Endothelial cell of umbilical vein (primary cell): ENCODE measurements around the gene NPPA. TPM values are rescaled to one million over a fixed set of nuclear protein-coding genes. Genes with fewer than 3 reads are reported as not detected.

Experiments used
- BruUV-seq: library from RNA; stranded (reverse); fragments of 400-500 nt; replicated peaks from 2 replicates; lab custom pipeline; 2021; lab: Mats Ljungman, UMichigan
- CTCF ChIA-PET: fragments of 300-600, 350-600 bp; sonication (Branson Sonifier 250); formaldehyde crosslinking; loops from one replicate; lab custom pipeline; 2021; ENCODE audit warnings: antibody characterized with exemption, inconsistent platforms; lab: Charles Lee
- POLR2A ChIA-PET: fragments of 300-600, 350-600 bp; sonication (Branson Sonifier 250); formaldehyde crosslinking; loops from one replicate; lab custom pipeline; 2021; ENCODE audit warnings: antibody characterized with exemption, inconsistent platforms; lab: Charles Lee
- DNase-seq: peaks from one replicate; pipeline ENCODE4 v3.0.0-alpha.2; 2011; ENCODE audit warnings: low read depth, low spot score
- FAIRE-seq: peaks from 2 replicates; lab custom pipeline; 2011; peaks lifted over from hg19 to GRCh38; lab: Jason Lieb, UNC
- H2AFZ ChIP-seq: 2 replicates; pipeline ENCODE4 v1.6.0; 2012; ENCODE audit warnings: low read depth, low read length, control low read depth, inconsistent platforms
- H3K27ac ChIP-seq: 2 replicates; pipeline ENCODE4 v1.5.1; 2011; ENCODE audit warnings: low read depth, mild to moderate bottlenecking, control low read depth, low read length, moderate library complexity; ENCODE audit not compliant: insufficient read depth
- H3K27me3 ChIP-seq, 2 experiments: 2 replicates each; pipeline versions ENCODE4 v1.6.0 to v1.6.1; 2011; ENCODE audit warnings: low read length in 2 of 2, mixed read lengths in 1 of 2; ENCODE audit not compliant: control insufficient read depth in 2 of 2, insufficient read depth in 2 of 2
- H3K36me3 ChIP-seq, 2 experiments: 2 replicates in 1 of 2; 3 replicates in 1 of 2; pipeline ENCODE4 v1.5.1; 2011; ENCODE audit warnings: low read length in 2 of 2, mild to moderate bottlenecking in 1 of 2, moderate library complexity in 1 of 2; ENCODE audit not compliant: control insufficient read depth in 2 of 2, insufficient read depth in 2 of 2; ENCODE audit errors: extremely low read depth in 1 of 2
- H3K4me1 ChIP-seq: 3 replicates; pipeline ENCODE4 v1.5.1; 2011; ENCODE audit warnings: mild to moderate bottlenecking, low read length; ENCODE audit not compliant: control insufficient read depth, insufficient read depth; ENCODE audit errors: extremely low read depth
- H3K4me2 ChIP-seq: 2 replicates; pipeline ENCODE4 v1.6.1; 2011; ENCODE audit warnings: low read length, control low read depth, mixed read lengths; ENCODE audit not compliant: insufficient read depth
- H3K4me3 ChIP-seq, 3 experiments: fragments of 200-600 bp in 1 of 3; sonication (generic), shearing (Covaris generic) in 1 of 3; replicated peaks in 1 of 3; 2 replicates each; pipeline ENCODE4 v1.5.1; 2011 to 2016; ENCODE audit warnings: control low read depth in 3 of 3, low read length in 3 of 3, mild to moderate bottlenecking in 2 of 3, inconsistent platforms in 1 of 3, low read depth in 1 of 3, moderate library complexity in 1 of 3; ENCODE audit not compliant: insufficient read depth in 1 of 3
- H3K79me2 ChIP-seq: 2 replicates; pipeline ENCODE4 v1.6.0; 2012; ENCODE audit warnings: low read length, inconsistent platforms; ENCODE audit not compliant: control insufficient read depth, insufficient read depth
- H3K9ac ChIP-seq: replicated peaks from 2 replicates; pipeline ENCODE3; 2011; ENCODE audit warnings: low read length, control low read depth; ENCODE audit not compliant: insufficient read depth; ENCODE audit errors: extremely low read depth
- H3K9me1 ChIP-seq: replicated peaks from 3 replicates; pipeline ENCODE4 v1.6.0; 2011; ENCODE audit warnings: mild to moderate bottlenecking, low read length; ENCODE audit not compliant: control insufficient read depth, insufficient read depth; ENCODE audit errors: extremely low read depth
- H3K9me3 ChIP-seq: replicated peaks from 2 replicates; pipeline ENCODE4 v1.5.1; 2012; ENCODE audit warnings: low read length, inconsistent platforms; ENCODE audit not compliant: control insufficient read depth, insufficient read depth
- H4K20me1 ChIP-seq: replicated peaks from 2 replicates; pipeline ENCODE3; 2011; ENCODE audit warnings: mild to moderate bottlenecking, low read length; ENCODE audit not compliant: control insufficient read depth, insufficient read depth; ENCODE audit errors: extremely low read depth
- CTCF ChIP-seq, 2 donors: IDR thresholded peaks; 1 replicate in 1 of 2; 2 replicates in 1 of 2; pipeline ENCODE4 v1.5.1; 2011; ENCODE audit warnings: low read length in 2 of 2, mild to moderate bottlenecking in 2 of 2, moderate library complexity in 2 of 2, control low read depth in 1 of 2, inconsistent platforms in 1 of 2, low read depth in 1 of 2; ENCODE audit not compliant: insufficient read depth in 1 of 2; ENCODE audit errors: extremely low read depth in 1 of 2
- EZH2 ChIP-seq: IDR thresholded peaks from 2 replicates; pipeline ENCODE4 v1.6.1; 2012; ENCODE audit warnings: borderline replicate concordance, low read depth, mild to moderate bottlenecking, moderate library complexity, low read length, inconsistent platforms; ENCODE audit not compliant: severe bottlenecking
- FOS ChIP-seq: IDR thresholded peaks from 2 replicates; pipeline ENCODE4 v1.6.1; 2011; ENCODE audit warnings: mild to moderate bottlenecking, low read length, moderate library complexity, borderline replicate concordance; ENCODE audit not compliant: insufficient read depth
- GATA2 ChIP-seq: IDR thresholded peaks from 2 replicates; pipeline ENCODE4 v1.7.0; 2011; ENCODE audit warnings: low read depth, mild to moderate bottlenecking, moderate library complexity, mixed read lengths, low read length; ENCODE audit not compliant: insufficient read length, insufficient read depth
- JUN ChIP-seq: IDR thresholded peaks from 2 replicates; pipeline ENCODE4 v1.6.1; 2011; ENCODE audit warnings: borderline replicate concordance, low read depth; ENCODE audit not compliant: insufficient read length, insufficient read depth
- MAX ChIP-seq: IDR thresholded peaks from 2 replicates; pipeline ENCODE4 v1.6.1; 2011; ENCODE audit not compliant: insufficient read depth, insufficient read length
- MYC ChIP-seq: IDR thresholded peaks from one replicate; pipeline ENCODE4 v1.6.1; 2011; ENCODE audit warnings: mild to moderate bottlenecking, low read depth, low read length
- POLR2A ChIP-seq: IDR thresholded peaks from 2 replicates; pipeline ENCODE4 v1.6.1; 2012; ENCODE audit warnings: low read depth, mild to moderate bottlenecking, control low read depth, low read length
- POLR2AphosphoS5 ChIP-seq: IDR thresholded peaks from 2 replicates; pipeline ENCODE4 v1.6.1; 2012; ENCODE audit warnings: low read depth, mild to moderate bottlenecking, control low read depth, low read length, moderate library complexity; ENCODE audit not compliant: insufficient read depth
- dilution Hi-C: fragments of 300-500 bp; cut with MboI; formaldehyde crosslinking; loops from one replicate; pipeline ENCODE4 v1.15.0; 2019; ENCODE audit warnings: low sequenced_read_pairs; ENCODE audit not compliant: extremely low pct_ligation_motif_present
- intact Hi-C: fragments of 100-400 bp; cut with micrococcal nuclease; formaldehyde crosslinking; loops from one replicate; pipeline ENCODE4 v1.10.0; 2022
- polyA plus RNA-seq, 4 experiments: library from polyadenylated mRNA; depleted of rRNA in 3 of 4; stranded (reverse) in 3 of 4; unstranded in 1 of 4; fragments of >200 nt; gene quantifications; 2 replicates each; pipeline versions ENCODE4 v1.2.1 to v1.2.3, GENCODE V29; 2011 to 2012; ENCODE audit warnings: missing spikeins in 1 of 4
- total RNA-seq: library from RNA; stranded (reverse); gene quantifications from 2 replicates; pipeline ENCODE4 v1.2.3, GENCODE V29; 2021

Gene NPPA
- total and polyA plus RNA-seq, 2 donors (not counting 3 experiments of a cell fraction or from before 2014, with no cell fraction given) = not detected

GRCh38 chr1:11800391-11800755, 47.2 kb downstream of the NPPA start:
- Histone ChIP-seq H3K27ac (no peak overlapping the region), H3K27me3 (no peaks in the 10 kb centered on the region), H4K20me1 (no peaks in the 10 kb centered on the region), H3K4me3 (no peak overlapping the region), H3K79me2 (peaks cover 3% of the 10 kb centered on the region), H3K4me1 (peaks cover 55% of the 10 kb centered on the region), H3K36me3 (peaks cover 2 to 18% of the 10 kb centered on the region in 2 experiments), H3K9me3 (no peaks in the 10 kb centered on the region), H3K9me1 (no peaks in the 10 kb centered on the region), H3K9ac (no peak overlapping the region), H2AFZ (no peak overlapping the region), H3K4me2 (no peak overlapping the region)
- FAIRE-seq (no peak), DNase-seq (no peak)
- ChIA-PET CTCF (no interaction called here), POLR2A (no interaction called here)
- dilution Hi-C loops (no loop called here), intact Hi-C loops (loop anchor here (10.0 kb wide), 1 partner anchor 526 kb away; the partner anchor contains the start of gene UBIAD1)
- no TSS peak for BruUV-seq
- TF ChIP-seq CTCF (IDR thresholded peaks at IDR 0.05; ENCODE audit: extremely low read depth in 1 of 2, insufficient read depth in 1 of 2, low read depth in 1 of 2, low read length in 2 of 2) (no peak), FOS (no peak), POLR2AphosphoS5 (no peak), MAX (no peak), MYC (no peak), GATA2 (no peak), EZH2 (no peak), POLR2A (no peak), JUN (no peak)
